SJCRH30 (cell line): ENCODE results near the gene SELPLG. TPM values are rescaled to one million over a fixed set of nuclear protein-coding genes. Genes with fewer than 3 reads are reported as not detected.
A peak's percentile ranks its signal among the peaks of the same experiment; 100 is the strongest.
"Not testable (repeated sequence)": the region's sequence is repeated elsewhere in the genome, so short reads cannot be mapped to it uniquely, and the experiment has no call there.

Experiments used
- DNase-seq, 2 experiments: peaks; one replicate each; pipeline ENCODE4 v3.0.0-alpha.2; 2015 to 2020
- H3K27ac ChIP-seq: fragments of 250-450 bp; sonication (Bioruptor Pico); 2 replicates; pipeline ENCODE4 v1.5.1; 2020; ENCODE audit warnings: mild to moderate bottlenecking, moderate library complexity
- H3K27me3 ChIP-seq: fragments of 250-450 bp; sonication (Bioruptor Pico); 2 replicates; pipeline ENCODE4 v1.5.1; 2020; ENCODE audit warnings: mild to moderate bottlenecking, moderate library complexity
- H3K36me3 ChIP-seq: fragments of 250-450 bp; sonication (Bioruptor Pico); 2 replicates; pipeline ENCODE4 v1.5.1; 2020; ENCODE audit warnings: mild to moderate bottlenecking, moderate library complexity
- H3K4me1 ChIP-seq: fragments of 250-450 bp; sonication (Bioruptor Pico); 2 replicates; pipeline ENCODE4 v1.5.1; 2020; ENCODE audit warnings: mild to moderate bottlenecking, moderate library complexity
- H3K4me3 ChIP-seq: fragments of 250-450 bp; sonication (Bioruptor Pico); 2 replicates; pipeline ENCODE4 v1.5.1; 2020; ENCODE audit warnings: mild to moderate bottlenecking, moderate library complexity
- H3K9me3 ChIP-seq: fragments of 250-450 bp; sonication (Bioruptor Pico); replicated peaks from 2 replicates; pipeline ENCODE4 v1.5.1; 2020; ENCODE audit warnings: mild to moderate bottlenecking, moderate library complexity
- total RNA-seq: library from RNA; depleted of rRNA; stranded (reverse); fragments of >200 nt; shearing (Covaris generic); gene quantifications from 2 replicates; pipeline ENCODE4 v1.2.3, GENCODE V29; 2014

The SELPLG gene
- total RNA-seq, 1 experiment from 2014 or later, result 0.32 TPM

- Histone ChIP-seq H3K4me1 (peaks cover 61% of the 10 kb centered on the region), H3K27ac (peak overlapping the region; percentile 95)
- DNase-seq, result peak; percentile 73 to 86
Measured at GRCh38 chr12:108637222-108637971, 3.7 kb upstream of the SELPLG start.

GRCh38 chr12:108635997-108636808 is 2.5 kb upstream of the SELPLG start:
- H3K27me3 ChIP-seq, result no peaks in the 10 kb centered on the region
- no peak for DNase-seq
- H3K4me1 ChIP-seq, result peaks cover 61% of the 10 kb centered on the region
- H3K27ac ChIP-seq, result no peak overlapping the region
- no peak overlapping the region for H3K4me3 ChIP-seq
- no peaks in the 10 kb centered on the region for H3K9me3 ChIP-seq
- no peaks in the 10 kb centered on the region for H3K36me3 ChIP-seq

More at GRCh38 chr12:108637222-108637971, 3.7 kb upstream of the SELPLG start:
- peak overlapping the region; percentile 41 for H3K4me3 ChIP-seq
- H3K36me3 ChIP-seq, result no peaks in the 10 kb centered on the region
- no peaks in the 10 kb centered on the region for H3K9me3 ChIP-seq
- no peaks in the 10 kb centered on the region for H3K27me3 ChIP-seq

GRCh38 chr12:108635201-108635996 is 1.7 kb upstream of the SELPLG start:
- Histone ChIP-seq H3K27ac (no peak overlapping the region), H3K4me1 (peaks cover 63% of the 10 kb centered on the region)
- no peak for DNase-seq

GRCh38 chr12:108634341-108634751 is 652 bp upstream of the SELPLG start:
- Histone ChIP-seq H3K4me1 (peaks cover 72% of the 10 kb centered on the region), H3K27me3 (no peaks in the 10 kb centered on the region), H3K4me3 (no peak overlapping the region), H3K36me3 (no peaks in the 10 kb centered on the region), H3K9me3 (no peaks in the 10 kb centered on the region), H3K27ac (no peak overlapping the region)
- DNase-seq, result peak; percentile 66 to 71

More at GRCh38 chr12:108635201-108635996, 1.7 kb upstream of the SELPLG start:
- H3K4me3 ChIP-seq, result no peak overlapping the region
- H3K27me3 ChIP-seq, result no peaks in the 10 kb centered on the region
- no peaks in the 10 kb centered on the region for H3K9me3 ChIP-seq
- no peaks in the 10 kb centered on the region for H3K36me3 ChIP-seq

- Histone ChIP-seq H3K27me3 (no peaks in the 10 kb centered on the region), H3K36me3 (no peaks in the 10 kb centered on the region), H3K9me3 (no peaks in the 10 kb centered on the region), H3K4me1 (peaks cover 73% of the 10 kb centered on the region), H3K27ac (no peak overlapping the region), H3K4me3 (no peak overlapping the region)
- no peak for DNase-seq
Measured at GRCh38 chr12:108633081-108633533, 587 bp downstream of the SELPLG start.

GRCh38 chr12:108631261-108631660 is 2.4 kb downstream of the SELPLG start:
- H3K4me3 ChIP-seq, H3K27ac ChIP-seq: not testable (repeated sequence)
- peaks cover 63% of the 10 kb centered on the region for H3K4me1 ChIP-seq

GRCh38 chr12:108630481-108631207 is 3.0 kb downstream of the SELPLG start:
- H3K36me3 ChIP-seq, result no peaks in the 10 kb centered on the region
- H3K4me3 ChIP-seq, result no peak overlapping the region
- H3K4me1 ChIP-seq, result peaks cover 59% of the 10 kb centered on the region
- H3K27me3 ChIP-seq, result no peaks in the 10 kb centered on the region
- peak; percentile 61 to 70 for DNase-seq
- H3K27ac ChIP-seq, result peak overlapping the region; percentile 63
- no peaks in the 10 kb centered on the region for H3K9me3 ChIP-seq

More at GRCh38 chr12:108631261-108631660, 2.4 kb downstream of the SELPLG start:
- H3K9me3 ChIP-seq, H3K27me3 ChIP-seq, DNase-seq, H3K36me3 ChIP-seq: not testable (repeated sequence)

GRCh38 chr12:108629824-108630476 is 3.7 kb downstream of the SELPLG start:
- peak; percentile 81 to 82 for DNase-seq
- no peaks in the 10 kb centered on the region for H3K36me3 ChIP-seq
- H3K27me3 ChIP-seq, result no peaks in the 10 kb centered on the region
- H3K27ac ChIP-seq, result peak overlapping the region; percentile 63
- no peak overlapping the region for H3K4me3 ChIP-seq
- peaks cover 52% of the 10 kb centered on the region for H3K4me1 ChIP-seq
- H3K9me3 ChIP-seq, result no peaks in the 10 kb centered on the region

GRCh38 chr12:108629151-108629550 is 4.5 kb downstream of the SELPLG start:
- no peaks in the 10 kb centered on the region for H3K27me3 ChIP-seq
- no peak overlapping the region for H3K4me3 ChIP-seq
- H3K27ac ChIP-seq, result peak overlapping the region; percentile 63
- H3K4me1 ChIP-seq, result peaks cover 46% of the 10 kb centered on the region
- no peaks in the 10 kb centered on the region for H3K9me3 ChIP-seq
- H3K36me3 ChIP-seq, result no peaks in the 10 kb centered on the region
- DNase-seq, result no peak

- no peaks in the 10 kb centered on the region for H3K9me3 ChIP-seq
- peaks cover 39% of the 10 kb centered on the region for H3K4me1 ChIP-seq
- H3K27ac ChIP-seq, result no peak overlapping the region
- H3K4me3 ChIP-seq, result no peak overlapping the region
- no peak for DNase-seq
- no peaks in the 10 kb centered on the region for H3K27me3 ChIP-seq
- no peaks in the 10 kb centered on the region for H3K36me3 ChIP-seq
Measured at GRCh38 chr12:108627134-108627920, 6.4 kb downstream of the SELPLG start.

GRCh38 chr12:108625228-108625627 is 8.5 kb downstream of the SELPLG start:
- no peak for DNase-seq

GRCh38 chr12:108623577-108623976 is 10.1 kb downstream of the SELPLG start:
- H3K27ac ChIP-seq, result no peak overlapping the region
- no peak for DNase-seq
- no peak overlapping the region for H3K4me3 ChIP-seq
- no peaks in the 10 kb centered on the region for H3K27me3 ChIP-seq
- H3K36me3 ChIP-seq, result no peaks in the 10 kb centered on the region
- H3K9me3 ChIP-seq, result no peaks in the 10 kb centered on the region
- peaks cover 9% of the 10 kb centered on the region for H3K4me1 ChIP-seq

More at GRCh38 chr12:108625228-108625627, 8.5 kb downstream of the SELPLG start:
- Histone ChIP-seq H3K36me3 (no peaks in the 10 kb centered on the region), H3K4me3 (no peak overlapping the region), H3K27me3 (no peaks in the 10 kb centered on the region), H3K9me3 (no peaks in the 10 kb centered on the region), H3K4me1 (peaks cover 19% of the 10 kb centered on the region), H3K27ac (no peak overlapping the region)

- no peak overlapping the region for H3K27ac ChIP-seq
- no peak for DNase-seq
Measured at GRCh38 chr12:108622921-108623514, 10.7 kb downstream of the SELPLG start.

More at GRCh38 chr12:108622921-108623514, 10.7 kb downstream of the SELPLG start:
- Histone ChIP-seq H3K4me1 (peaks cover 7% of the 10 kb centered on the region), H3K36me3 (no peaks in the 10 kb centered on the region), H3K9me3 (no peaks in the 10 kb centered on the region), H3K27me3 (no peaks in the 10 kb centered on the region), H3K4me3 (no peak overlapping the region)
